Body of pancreas (tissue), 4 donors: ENCODE measurements around the gene ITPRID1. TPM values are rescaled to one million over a fixed set of nuclear protein-coding genes. Genes with fewer than 3 reads are reported as not detected.
"Not testable (repeated sequence)": the region's sequence is repeated elsewhere in the genome, so short reads cannot be mapped to it uniquely, and the experiment has no call there.

Experiments
- ATAC-seq: fragments of 150-250 bp; one replicate; pipeline ENCODE4 v1.9.1; 2016
- DNase-seq, 4 donors: peaks; one replicate each; pipeline ENCODE4 v3.0.0-alpha.2; 2019
- H3K27ac ChIP-seq, 4 donors: fragments of 200-600 bp; sonication (generic); 1 replicate in 3 of 4; 2 replicates in 1 of 4; pipeline versions ENCODE4 v1.5.1 to v1.6.1; 2016 to 2019; ENCODE audit warnings: mild to moderate bottlenecking in 1 of 4, mixed read lengths in 1 of 4, moderate library complexity in 1 of 4
- H3K27me3 ChIP-seq, 2 donors: fragments of 200-600 bp; sonication (generic); one replicate each; pipeline ENCODE4 v1.6.0; 2016; ENCODE audit warnings: mild to moderate bottlenecking in 1 of 2
- H3K36me3 ChIP-seq, 2 donors: fragments of 200-600 bp; sonication (generic); replicated peaks in 1 of 2; 2 replicates each; pipeline ENCODE4 v1.5.1; 2016; ENCODE audit warnings: low read depth in 2 of 2; ENCODE audit not compliant: insufficient read depth in 1 of 2
- H3K4me1 ChIP-seq: fragments of 200-600 bp; sonication (generic); one replicate; pipeline ENCODE4 v1.6.0; 2016
- H3K4me3 ChIP-seq, 2 donors: fragments of 200-600 bp; sonication (generic); 1 replicate in 1 of 2; 2 replicates in 1 of 2; pipeline ENCODE4 v1.5.1; 2016 to 2019
- H3K9me3 ChIP-seq, 3 donors: fragments of 200-600 bp; sonication (generic); 1 replicate in 2 of 3; 2 replicates in 1 of 3; pipeline ENCODE4 v1.5.1; 2016
- POLR2A ChIP-seq, 3 donors: fragments of 450-650 bp; IDR thresholded peaks; one replicate each; pipeline ENCODE4 v1.6.1; 2016; ENCODE audit warnings: antibody characterized with exemption in 3 of 3, mild to moderate bottlenecking in 2 of 3
- WGBS, 2 donors: methylation state at CpG; one replicate each; pipeline ENCODE4 v1.1.5; 2017; 5-methylcytosine and 5-hydroxymethylcytosine counted together
- intact Hi-C: fragments of 100-400 bp; cut with DNase I; formaldehyde crosslinking; loops from one replicate; pipeline ENCODE4 v1.15.1; 2023
- total RNA-seq, 2 donors: library from RNA; depleted of rRNA; stranded (reverse); fragments of >200 nt; gene quantifications; one replicate each; pipeline ENCODE4 v1.1.0, GENCODE V29; 2016
- TF ChIP-seq, protein P1 (sequence below), 7 experiments: fragments of 450-650 bp in 4 of 7; fragments of 200-600 bp in 3 of 7; sonication (generic) in 3 of 7; IDR thresholded peaks; one replicate each; pipeline ENCODE4 v1.5.1; 2016 to 2019; ENCODE audit warnings: antibody characterized with exemption in 7 of 7

The ITPRID1 gene
- total RNA-seq = not detected

DNA sequence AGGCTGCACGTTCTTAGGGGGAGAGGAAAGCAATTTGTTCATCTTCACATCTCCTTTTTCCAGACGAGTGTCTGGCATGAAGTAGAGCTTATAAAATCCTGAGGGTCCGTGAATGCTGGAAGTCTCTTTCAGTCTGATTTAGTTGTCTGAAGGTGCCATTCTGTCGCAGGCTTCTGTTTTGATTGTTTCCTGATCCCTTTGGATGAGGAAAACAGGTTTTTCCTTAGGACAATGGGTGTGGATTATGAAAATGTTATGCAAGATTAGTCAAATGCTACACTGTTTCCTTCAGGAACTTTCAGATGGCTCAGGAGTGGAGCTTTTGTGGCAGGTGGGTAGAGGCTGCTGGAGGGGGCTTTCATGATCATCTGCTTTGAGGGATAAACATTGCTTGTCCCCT lies at the start of gene ITPRID1:
Gene ITPRID1, plus strand, starts transcription at position 301 of the 400 bp plus-strand sequence. CDS start 38,935 bp downstream, outside the sequence.
- ATAC-seq (no peak), DNase-seq (no peak)
- Histone ChIP-seq H3K36me3 (no peaks in the 10 kb centered on the region), H3K9me3 (no peaks in the 10 kb centered on the region), H3K27ac (no peak within 1 kb of the TSS), H3K4me1 (no peaks in the 10 kb centered on the region), H3K27me3 (no peaks in the 10 kb centered on the region), H3K4me3 (no peak within 1 kb of the TSS)
- 47 to 50% methylated on average over 4 of the region's 4 CpGs for WGBS, 2 donors
- intact Hi-C loops = no loop called here
- TF ChIP-seq, protein P1, sequence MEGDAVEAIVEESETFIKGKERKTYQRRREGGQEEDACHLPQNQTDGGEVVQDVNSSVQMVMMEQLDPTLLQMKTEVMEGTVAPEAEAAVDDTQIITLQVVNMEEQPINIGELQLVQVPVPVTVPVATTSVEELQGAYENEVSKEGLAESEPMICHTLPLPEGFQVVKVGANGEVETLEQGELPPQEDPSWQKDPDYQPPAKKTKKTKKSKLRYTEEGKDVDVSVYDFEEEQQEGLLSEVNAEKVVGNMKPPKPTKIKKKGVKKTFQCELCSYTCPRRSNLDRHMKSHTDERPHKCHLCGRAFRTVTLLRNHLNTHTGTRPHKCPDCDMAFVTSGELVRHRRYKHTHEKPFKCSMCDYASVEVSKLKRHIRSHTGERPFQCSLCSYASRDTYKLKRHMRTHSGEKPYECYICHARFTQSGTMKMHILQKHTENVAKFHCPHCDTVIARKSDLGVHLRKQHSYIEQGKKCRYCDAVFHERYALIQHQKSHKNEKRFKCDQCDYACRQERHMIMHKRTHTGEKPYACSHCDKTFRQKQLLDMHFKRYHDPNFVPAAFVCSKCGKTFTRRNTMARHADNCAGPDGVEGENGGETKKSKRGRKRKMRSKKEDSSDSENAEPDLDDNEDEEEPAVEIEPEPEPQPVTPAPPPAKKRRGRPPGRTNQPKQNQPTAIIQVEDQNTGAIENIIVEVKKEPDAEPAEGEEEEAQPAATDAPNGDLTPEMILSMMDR (IDR thresholded peaks at IDR 0.05) = no peak
- TF ChIP-seq POLR2A (IDR thresholded peaks at IDR 0.05) = no peak

DNA sequence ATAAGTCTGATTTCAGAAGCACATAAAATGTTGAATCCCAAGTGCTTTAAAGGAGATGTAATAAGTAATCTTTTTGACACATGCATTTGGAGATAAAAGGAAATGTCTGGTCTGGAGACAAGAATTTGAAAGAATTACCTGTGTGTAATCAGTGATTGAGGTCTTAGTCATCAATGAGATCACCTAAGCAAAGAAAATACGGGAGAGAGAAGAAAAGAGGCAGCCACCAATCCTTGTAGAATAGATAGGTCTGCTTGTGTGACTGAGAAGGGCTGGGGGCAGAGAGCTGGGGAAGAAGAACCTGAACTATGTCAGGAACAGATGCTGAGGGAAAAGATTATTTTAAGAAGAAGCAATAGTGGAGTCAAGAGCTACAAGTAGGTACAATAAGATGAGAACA lies 49.3 kb upstream of the ITPRID1 start:
- Histone ChIP-seq H3K27ac (no peak overlapping the region), H3K9me3 (no peaks in the 10 kb centered on the region), H3K4me3 (no peak overlapping the region), H3K27me3 (no peaks in the 10 kb centered on the region), H3K36me3 (no peaks in the 10 kb centered on the region), H3K4me1 (no peaks in the 10 kb centered on the region)
- no peak for DNase-seq
- TF ChIP-seq, protein P1 (IDR thresholded peaks at IDR 0.05) = no peak
- no peak for TF ChIP-seq POLR2A (IDR thresholded peaks at IDR 0.05)
- intact Hi-C loops = no loop called here
- ATAC-seq = no peak
- WGBS, 2 donors = 8 to 24% methylated on average over 1 of the region's 1 CpG

DNA sequence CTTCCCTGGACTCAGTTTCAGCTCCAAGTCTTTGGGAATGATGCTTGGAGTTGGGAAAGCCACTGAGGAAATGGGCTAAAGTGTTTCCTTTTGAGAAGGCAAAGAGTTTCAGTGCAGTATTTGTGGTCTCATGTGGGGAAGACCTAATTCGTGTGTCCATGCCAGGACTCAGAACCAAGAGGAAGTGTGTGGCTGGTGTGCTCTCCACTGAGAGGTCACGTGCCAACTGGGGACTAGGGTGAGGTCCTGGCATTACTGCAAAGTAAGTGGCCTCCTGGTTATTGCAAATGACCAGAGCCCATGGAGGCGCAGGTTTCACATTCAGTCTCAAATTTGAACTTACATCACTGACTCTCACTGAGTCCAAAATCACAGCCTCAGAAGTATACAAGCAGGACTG lies 48.6 kb upstream of the ITPRID1 start:
- Histone ChIP-seq H3K4me1 (no peaks in the 10 kb centered on the region), H3K36me3 (no peaks in the 10 kb centered on the region), H3K27me3 (no peaks in the 10 kb centered on the region), H3K4me3 (no peak overlapping the region), H3K27ac (no peak overlapping the region), H3K9me3 (no peaks in the 10 kb centered on the region)
- ATAC-seq = no peak
- DNase-seq = no peak
- intact Hi-C loops = no loop called here
- WGBS, 2 donors = 62 to 67% methylated on average over 3 of the region's 3 CpGs
- TF ChIP-seq, protein P1 (IDR thresholded peaks at IDR 0.05) = no peak
- no peak for TF ChIP-seq POLR2A (IDR thresholded peaks at IDR 0.05)

DNA sequence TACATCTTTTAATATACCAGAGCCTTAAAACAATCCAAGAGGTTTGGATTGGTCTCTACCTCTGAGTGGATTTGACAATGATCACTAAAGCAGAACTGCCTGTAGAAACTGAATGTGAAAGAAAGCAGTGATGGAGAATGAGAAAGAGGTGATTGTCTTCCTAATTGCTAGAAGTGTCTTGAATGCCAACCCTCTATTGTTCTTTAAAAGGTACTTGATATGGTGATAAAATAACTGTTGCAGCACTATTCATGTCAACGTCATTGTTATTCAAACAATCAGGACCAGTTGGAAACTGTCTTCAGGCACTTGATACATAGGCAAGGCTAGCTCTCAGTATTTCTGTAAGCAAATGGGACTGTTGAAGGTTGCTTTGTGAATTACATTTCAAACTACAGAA lies 47.9 kb upstream of the ITPRID1 start:
- TF ChIP-seq POLR2A (IDR thresholded peaks at IDR 0.05) = no peak
- TF ChIP-seq, protein P1 (IDR thresholded peaks at IDR 0.05) = no peak
- intact Hi-C loops = no loop called here
- ATAC-seq = no peak
- 40 to 54% methylated on average over 1 of the region's 1 CpG for WGBS, 2 donors
- H3K27ac ChIP-seq = no peak overlapping the region
- no peaks in the 10 kb centered on the region for H3K36me3 ChIP-seq
- DNase-seq = no peak
- H3K9me3 ChIP-seq = no peaks in the 10 kb centered on the region
- H3K27me3 ChIP-seq = no peaks in the 10 kb centered on the region
- H3K4me3 ChIP-seq = no peak overlapping the region
- H3K4me1 ChIP-seq = no peaks in the 10 kb centered on the region

DNA sequence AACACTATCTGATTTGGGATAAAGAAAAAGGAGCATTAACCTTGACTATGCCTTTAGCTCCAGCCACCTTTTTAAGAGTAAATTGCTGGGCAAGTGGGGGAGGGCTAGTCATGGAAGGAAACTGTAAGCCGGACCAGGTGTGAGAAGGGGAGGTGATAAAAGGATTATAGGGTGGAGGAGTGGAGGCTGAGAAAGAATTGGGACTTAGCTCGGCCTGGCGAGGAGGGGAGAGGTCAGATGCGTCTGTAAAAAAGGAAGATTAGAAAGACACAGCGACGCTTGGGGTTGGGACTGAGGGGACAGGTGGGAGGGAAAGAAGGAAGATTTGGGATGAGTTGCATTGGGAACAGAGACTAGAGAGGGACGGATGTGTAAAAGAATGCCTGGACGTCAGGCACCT lies 43.0 kb upstream of the ITPRID1 start:
- H3K27ac ChIP-seq, intact Hi-C loops, DNase-seq, H3K4me1 ChIP-seq, ATAC-seq, H3K36me3 ChIP-seq, H3K4me3 ChIP-seq, H3K27me3 ChIP-seq, H3K9me3 ChIP-seq: not testable (repeated sequence)
- WGBS, 2 donors = 56 to 61% methylated on average over 8 of the region's 8 CpGs
